PFSK-1 (cell line): ENCODE data around the gene KCNS1.

Experiments used
- FOXP2 ChIP-seq: optimal IDR thresholded peaks from 2 replicates; pipeline ENCODE3; 2011; ENCODE audit warnings: borderline replicate concordance, control low read depth, inconsistent platforms; ENCODE audit not compliant: insufficient read depth; ENCODE audit errors: extremely low read length, extremely low read depth
- POLR2AphosphoS5 ChIP-seq: IDR thresholded peaks from 2 replicates; pipeline ENCODE4 v1.6.1; 2012; ENCODE audit warnings: low read depth, mild to moderate bottlenecking, control low read depth, low read length, moderate library complexity
- REST ChIP-seq, 2 experiments: IDR thresholded peaks; 2 replicates each; pipeline versions ENCODE4 v1.6.1 to v1.8.0; 2011 to 2012; ENCODE audit warnings: low read depth in 2 of 2, low read length in 2 of 2, control low read depth in 1 of 2, inconsistent platforms in 1 of 2, mild to moderate bottlenecking in 1 of 2, moderate library complexity in 1 of 2; ENCODE audit not compliant: insufficient read depth in 1 of 2
- SIN3A ChIP-seq: IDR thresholded peaks from 2 replicates; pipeline ENCODE4 v1.6.1; 2012; ENCODE audit warnings: mild to moderate bottlenecking, low read length, moderate library complexity, borderline replicate concordance; ENCODE audit not compliant: insufficient read depth
- TAF1 ChIP-seq: IDR thresholded peaks from 2 replicates; pipeline ENCODE4 v1.6.1; 2012; ENCODE audit warnings: low read length, control low read depth, borderline replicate concordance; ENCODE audit not compliant: insufficient read depth

Gene KCNS1

DNA sequence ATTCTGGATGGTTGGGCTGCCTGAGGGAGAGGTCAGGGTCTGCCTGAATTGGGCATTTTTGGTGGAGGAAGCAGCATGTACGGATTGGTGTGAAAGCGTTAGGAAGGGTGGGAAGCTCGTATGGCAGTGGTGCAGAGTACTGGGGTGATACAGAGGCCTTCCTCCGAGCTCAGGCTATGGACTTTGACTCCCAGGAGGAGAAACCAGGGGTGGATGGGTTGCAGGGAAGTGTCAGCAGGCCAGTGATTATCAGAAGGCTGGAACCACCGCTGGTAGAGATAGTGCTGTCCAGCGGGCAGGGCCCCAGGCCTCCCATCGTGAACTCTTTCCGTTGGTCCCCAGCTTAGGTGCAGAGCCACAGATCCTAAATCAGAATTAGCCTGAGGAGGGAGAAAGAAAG, 8.7 kb upstream of the KCNS1 start:
- no peak for TF ChIP-seq FOXP2
- no peak for TF ChIP-seq SIN3A
- TF ChIP-seq POLR2AphosphoS5, result no peak
- TF ChIP-seq TAF1, result no peak
- no peak for TF ChIP-seq REST (IDR thresholded peaks at IDR 0.05; ENCODE audit: insufficient read depth in 1 of 2, low read depth in 2 of 2, low read length in 2 of 2)

- TF ChIP-seq REST (IDR thresholded peaks at IDR 0.05; ENCODE audit: insufficient read depth in 1 of 2, low read depth in 2 of 2, low read length in 2 of 2) (no peak), POLR2AphosphoS5 (no peak), FOXP2 (no peak), TAF1 (no peak), SIN3A (no peak)
These were observed 4.4 kb upstream of the KCNS1 start for GRCh38 chr20:45105317-45105716.

DNA sequence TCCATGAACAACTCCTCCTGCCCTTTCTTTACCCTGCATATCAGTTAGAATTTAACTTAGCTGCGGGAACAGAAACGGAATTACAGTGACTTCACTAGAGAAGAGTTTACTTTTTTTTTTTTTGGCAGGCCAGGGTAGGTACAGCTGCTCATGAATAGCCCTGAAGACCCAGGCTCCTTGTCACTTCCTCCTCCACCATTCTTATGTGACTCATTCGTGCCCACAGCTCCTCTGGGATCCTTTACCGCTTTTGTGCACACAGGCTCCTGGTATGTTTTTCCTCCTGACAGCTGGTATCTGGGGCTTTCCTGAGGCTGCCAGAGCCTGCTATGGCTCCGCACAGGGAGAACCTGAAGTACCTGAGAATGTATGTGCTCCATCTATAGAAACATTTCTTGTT, 3.9 kb upstream of the KCNS1 start:
- TF ChIP-seq REST (IDR thresholded peaks at IDR 0.05; ENCODE audit: insufficient read depth in 1 of 2, low read depth in 2 of 2, low read length in 2 of 2) (no peak), SIN3A (no peak), FOXP2 (no peak), POLR2AphosphoS5 (no peak), TAF1 (no peak)

GRCh38 chr20:45103072-45103471, 2.1 kb upstream of the KCNS1 start:
- no peak for TF ChIP-seq SIN3A
- TF ChIP-seq FOXP2, result no peak
- no peak for TF ChIP-seq REST (IDR thresholded peaks at IDR 0.05; ENCODE audit: insufficient read depth in 1 of 2, low read depth in 2 of 2, low read length in 2 of 2)
- no peak for TF ChIP-seq POLR2AphosphoS5
- TF ChIP-seq TAF1, result no peak

DNA sequence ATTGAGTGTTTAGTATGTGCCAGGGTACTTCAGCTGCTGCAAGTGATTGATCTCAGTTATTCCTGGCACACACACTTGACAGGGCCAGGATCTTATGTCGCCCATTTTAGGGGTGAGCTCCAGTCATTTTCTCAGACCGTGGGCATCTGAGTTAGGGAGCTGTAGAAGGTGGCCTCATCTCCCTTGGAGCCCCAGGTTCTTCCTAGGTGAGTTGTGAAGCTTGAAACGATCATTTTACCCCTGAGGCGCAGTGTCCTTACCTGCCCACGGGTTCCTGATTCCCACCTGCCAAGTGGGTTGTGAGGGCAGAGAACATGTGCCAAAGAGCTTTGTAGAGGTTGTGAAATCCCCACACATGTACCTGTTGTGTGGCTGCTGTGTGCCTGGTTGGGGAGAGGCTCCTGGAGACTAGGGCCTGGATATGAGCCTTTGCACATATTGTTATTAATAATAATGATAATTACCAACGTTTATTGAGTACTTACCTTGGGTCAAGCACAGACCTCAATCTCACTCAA, 465 bp upstream of the KCNS1 start:
- TF ChIP-seq TAF1 (no peak), SIN3A (no peak), POLR2AphosphoS5 (no peak), FOXP2 (no peak), REST (IDR thresholded peaks at IDR 0.05; ENCODE audit: insufficient read depth in 1 of 2, low read depth in 2 of 2, low read length in 2 of 2) (no peak)
